DND-41 (cell line): ENCODE results near the gene LAMA2.
"Not testable (repeated sequence)": the region's sequence is repeated elsewhere in the genome, so short reads cannot be mapped to it uniquely, and the experiment has no call there.

Experiments used
- ATAC-seq: fragments of 200-7000 bp; cut with Tn5 transposase; 3 replicates; pipeline ENCODE4 v1.9.1; 2021; ENCODE audit warnings: low read depth; ENCODE audit not compliant: insufficient read depth
- DNase-seq: peaks from one replicate; pipeline ENCODE4 v3.0.0-alpha.2; 2020
- H2AFZ ChIP-seq: 2 replicates; pipeline ENCODE4 v1.6.0; 2012; ENCODE audit warnings: low read depth, low read length
- H3K27ac ChIP-seq: 2 replicates; pipeline ENCODE4 v1.5.1; 2012; ENCODE audit warnings: low read length, inconsistent platforms
- H3K27me3 ChIP-seq: fragments of 200-600 bp; sonication (generic); 2 replicates; pipeline ENCODE4 v1.6.0; 2012; ENCODE audit warnings: low read length, mild to moderate bottlenecking, inconsistent platforms; ENCODE audit not compliant: insufficient read depth, poor library complexity
- H3K36me3 ChIP-seq: 2 replicates; pipeline ENCODE4 v1.5.1; 2012; ENCODE audit warnings: low read length, inconsistent platforms; ENCODE audit not compliant: insufficient read depth
- H3K4me1 ChIP-seq: 2 replicates; pipeline ENCODE4 v1.5.1; 2012; ENCODE audit warnings: mild to moderate bottlenecking, low read length; ENCODE audit not compliant: insufficient read depth
- H3K4me2 ChIP-seq: 2 replicates; pipeline ENCODE4 v1.6.0; 2012; ENCODE audit warnings: mild to moderate bottlenecking, moderate library complexity, low read length, inconsistent platforms; ENCODE audit not compliant: insufficient read depth
- H3K4me3 ChIP-seq, 2 experiments: fragments of 200-600 bp in 1 of 2; shearing (Covaris generic) in 1 of 2; 2 replicates each; pipeline ENCODE4 v1.5.1; 2012 to 2016; ENCODE audit warnings: inconsistent platforms in 2 of 2, low read length in 2 of 2, mild to moderate bottlenecking in 2 of 2, low read depth in 1 of 2, moderate library complexity in 1 of 2
- H3K79me2 ChIP-seq: 2 replicates; pipeline ENCODE4 v1.6.0; 2012; ENCODE audit warnings: low read length, inconsistent platforms; ENCODE audit not compliant: insufficient read depth
- H3K9ac ChIP-seq: 2 replicates; pipeline ENCODE4 v1.6.0; 2012; ENCODE audit warnings: low read depth, mild to moderate bottlenecking, inconsistent platforms, low read length, moderate library complexity
- H3K9me3 ChIP-seq: 2 replicates; pipeline ENCODE4 v1.5.1; 2012; ENCODE audit warnings: low read length, moderate library complexity, mild to moderate bottlenecking, inconsistent platforms; ENCODE audit not compliant: insufficient read depth, severe bottlenecking
- H4K20me1 ChIP-seq: 2 replicates; pipeline ENCODE4 v1.6.0; 2012; ENCODE audit warnings: low read length; ENCODE audit not compliant: insufficient read depth
- CTCF ChIP-seq: IDR thresholded peaks from 2 replicates; pipeline ENCODE4 v1.5.1; 2012; ENCODE audit warnings: borderline replicate concordance, low read length, moderate library complexity, mild to moderate bottlenecking; ENCODE audit not compliant: poor library complexity, severe bottlenecking; ENCODE audit errors: extremely low read depth
- EZH2 ChIP-seq: IDR thresholded peaks from 3 replicates; pipeline ENCODE4 v1.6.1; 2012; ENCODE audit warnings: borderline replicate concordance, low read depth, mild to moderate bottlenecking, moderate library complexity, low read length, inconsistent platforms; ENCODE audit not compliant: severe bottlenecking

The LAMA2 gene

DNA sequence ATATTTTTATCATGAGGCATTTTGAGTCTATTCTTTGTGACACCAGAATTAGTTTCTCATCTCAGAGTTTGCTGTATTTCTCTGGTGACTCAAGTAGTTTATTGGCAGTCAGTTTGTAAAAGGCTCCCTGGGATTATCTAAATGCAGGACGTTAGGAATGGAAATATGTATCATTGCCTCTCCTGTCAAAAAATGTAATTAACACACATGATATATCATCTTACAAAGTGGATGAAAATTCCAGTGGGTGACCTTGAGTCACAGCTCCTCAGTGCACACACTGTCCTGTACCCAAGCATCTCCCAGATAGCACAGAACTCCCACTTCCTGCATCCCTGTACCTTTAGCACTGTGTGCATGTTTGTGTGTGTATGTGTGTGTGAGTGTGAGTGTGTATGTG, 258.6 kb downstream of the LAMA2 start:
- H3K9ac ChIP-seq = no peak overlapping the region
- no peaks in the 10 kb centered on the region for H3K9me3 ChIP-seq
- H3K79me2 ChIP-seq = no peaks in the 10 kb centered on the region
- H3K4me2 ChIP-seq = no peak overlapping the region
- no peak overlapping the region for H3K27ac ChIP-seq
- H2AFZ ChIP-seq = no peak overlapping the region
- DNase-seq (no peak), ATAC-seq (no peak)
- H3K4me1 ChIP-seq = no peaks in the 10 kb centered on the region
- H3K36me3 ChIP-seq = no peaks in the 10 kb centered on the region
- no peaks in the 10 kb centered on the region for H3K27me3 ChIP-seq
- no peak for TF ChIP-seq CTCF
- no peak for TF ChIP-seq EZH2
- H4K20me1 ChIP-seq = no peaks in the 10 kb centered on the region
- H3K4me3 ChIP-seq = no peak overlapping the region

GRCh38 chr6:129146902-129147301, 264.0 kb downstream of the LAMA2 start:
- H3K4me3 ChIP-seq = no peak overlapping the region
- DNase-seq = no peak
- no peak overlapping the region for H3K9ac ChIP-seq
- TF ChIP-seq EZH2 = no peak
- no peak for TF ChIP-seq CTCF
- no peaks in the 10 kb centered on the region for H3K36me3 ChIP-seq
- H3K4me1 ChIP-seq = no peaks in the 10 kb centered on the region
- no peak for ATAC-seq
- H3K4me2 ChIP-seq = no peak overlapping the region
- H2AFZ ChIP-seq = no peak overlapping the region
- H3K79me2 ChIP-seq = no peaks in the 10 kb centered on the region
- H3K27ac ChIP-seq = no peak overlapping the region
- H4K20me1 ChIP-seq = no peaks in the 10 kb centered on the region
- H3K9me3 ChIP-seq = no peaks in the 10 kb centered on the region
- no peaks in the 10 kb centered on the region for H3K27me3 ChIP-seq

DNA sequence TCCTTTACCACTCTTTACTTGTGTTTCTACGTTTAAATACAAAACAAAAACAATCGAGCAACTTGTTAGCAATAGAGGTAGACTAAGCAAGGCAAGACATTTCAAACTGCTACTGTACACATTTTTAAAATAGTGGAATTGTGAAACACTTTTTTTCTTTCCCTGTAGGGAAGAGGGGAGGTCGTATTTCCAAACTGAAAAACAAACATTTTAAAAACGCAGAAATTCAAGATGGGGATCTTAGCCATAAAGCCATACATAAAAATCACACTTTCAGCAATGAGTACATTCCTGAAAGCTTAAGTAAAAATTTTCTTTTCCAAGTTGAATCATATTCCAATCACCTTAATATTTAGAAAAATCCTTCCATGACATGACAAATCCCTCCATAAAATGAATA, 267.6 kb downstream of the LAMA2 start:
- H3K9ac ChIP-seq = no peak overlapping the region
- no peak for DNase-seq
- no peak overlapping the region for H2AFZ ChIP-seq
- no peaks in the 10 kb centered on the region for H3K79me2 ChIP-seq
- no peak for ATAC-seq
- no peaks in the 10 kb centered on the region for H3K27me3 ChIP-seq
- H3K27ac ChIP-seq = no peak overlapping the region
- no peak overlapping the region for H3K4me2 ChIP-seq
- H3K4me3 ChIP-seq = no peak overlapping the region
- H4K20me1 ChIP-seq = no peaks in the 10 kb centered on the region
- H3K9me3 ChIP-seq = no peaks in the 10 kb centered on the region
- TF ChIP-seq CTCF = no peak
- no peak for TF ChIP-seq EZH2
- H3K4me1 ChIP-seq = no peaks in the 10 kb centered on the region
- no peaks in the 10 kb centered on the region for H3K36me3 ChIP-seq

DNA sequence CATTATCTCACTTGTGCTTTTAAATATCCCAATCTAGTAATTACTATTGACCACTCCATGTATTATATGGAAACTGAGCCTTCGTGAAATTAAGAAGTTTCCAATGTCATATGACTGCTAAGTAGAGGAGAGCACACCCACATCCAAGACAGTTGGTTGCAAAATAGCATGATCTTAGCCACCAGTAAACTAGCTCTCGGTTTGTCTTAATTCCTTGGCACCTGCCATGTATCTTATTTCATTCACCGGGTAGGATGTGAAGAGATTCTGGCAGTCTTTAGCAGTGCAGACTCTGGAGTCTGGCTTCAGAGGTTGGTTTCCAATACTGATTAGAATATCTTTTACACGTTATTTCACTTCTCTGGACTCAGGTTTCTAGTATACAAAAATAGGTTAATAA, 270.3 kb downstream of the LAMA2 start:
- no peak for TF ChIP-seq CTCF
- no peak for TF ChIP-seq EZH2
- no peak overlapping the region for H3K4me2 ChIP-seq

GRCh38 chr6:129159242-129159641, 276.3 kb downstream of the LAMA2 start:
- ATAC-seq = not testable (repeated sequence)

More for the DNA sequence above, 270.3 kb downstream of the LAMA2 start:
- H4K20me1 ChIP-seq = no peaks in the 10 kb centered on the region
- ATAC-seq (no peak), DNase-seq (no peak)
- no peaks in the 10 kb centered on the region for H3K9me3 ChIP-seq
- no peak overlapping the region for H3K4me3 ChIP-seq
- no peaks in the 10 kb centered on the region for H3K79me2 ChIP-seq
- no peaks in the 10 kb centered on the region for H3K4me1 ChIP-seq
- H2AFZ ChIP-seq = no peak overlapping the region
- no peak overlapping the region for H3K9ac ChIP-seq
- no peak overlapping the region for H3K27ac ChIP-seq
- H3K27me3 ChIP-seq = no peaks in the 10 kb centered on the region
- no peaks in the 10 kb centered on the region for H3K36me3 ChIP-seq

More at GRCh38 chr6:129159242-129159641, 276.3 kb downstream of the LAMA2 start:
- DNase-seq, H3K4me3 ChIP-seq, H3K27ac ChIP-seq, H2AFZ ChIP-seq, H4K20me1 ChIP-seq, H3K9me3 ChIP-seq, H3K79me2 ChIP-seq, H3K36me3 ChIP-seq, H3K9ac ChIP-seq, H3K4me2 ChIP-seq, H3K4me1 ChIP-seq, H3K27me3 ChIP-seq: not testable (repeated sequence)
